Activated B cell treated with CpG ODN at 0.5 μM for 24 hours (primary cell): ENCODE data around the gene PSMG4. TPM values are rescaled to one million over a fixed set of nuclear protein-coding genes. Genes with fewer than 3 reads are reported as not detected.

Source experiments
- ATAC-seq: fragments of 200-7000 bp; cut with Tn5 transposase; one replicate; pipeline ENCODE4 v1.10.0; 2021; ENCODE audit warnings: low read depth, mild to moderate bottlenecking, moderate library complexity
- CTCF ChIA-PET: fragments of 350-600 bp; sonication (Branson Sonifier 250); formaldehyde crosslinking; loops from one replicate; lab custom pipeline; 2021; ENCODE audit warnings: antibody characterized with exemption; lab: Charles Lee
- POLR2A ChIA-PET: fragments of 350-600 bp; sonication (Branson Sonifier 250); formaldehyde crosslinking; loops from one replicate; lab custom pipeline; 2021; ENCODE audit warnings: antibody characterized with exemption; lab: Charles Lee
- DNase-seq: peaks from one replicate; pipeline ENCODE4 v3.0.0; 2022
- H3K27ac Mint-ChIP-seq: one replicate; pipeline ENCODE4 v1.8.0; 2020; ENCODE audit warnings: mixed read lengths
- H3K27me3 Mint-ChIP-seq: one replicate; pipeline ENCODE4 v1.8.0; 2021; ENCODE audit warnings: mixed read lengths
- H3K36me3 Mint-ChIP-seq: one replicate; pipeline ENCODE4 v1.8.0; 2021; ENCODE audit warnings: low read depth, mixed read lengths
- H3K4me1 Mint-ChIP-seq: one replicate; pipeline ENCODE4 v1.8.0; 2021; ENCODE audit warnings: mixed read lengths
- H3K4me3 Mint-ChIP-seq: one replicate; pipeline ENCODE4 v1.8.0; 2020; ENCODE audit warnings: mild to moderate bottlenecking, mixed read lengths
- H3K9me3 Mint-ChIP-seq: one replicate; pipeline ENCODE4 v1.8.0; 2020; ENCODE audit warnings: mixed read lengths
- intact Hi-C: fragments of 100-400 bp; cut with micrococcal nuclease; formaldehyde crosslinking; loops from one replicate; pipeline ENCODE4 v1.15.1; 2024
- total RNA-seq: library from RNA; stranded (reverse); gene quantifications from 2 replicates; pipeline ENCODE4 v1.2.3, GENCODE V29; 2022
- TF ChIP-seq, protein P1 (sequence below): fragments of 200-600 bp; IDR thresholded peaks from one replicate; pipeline ENCODE4 v1.8.0; 2022; ENCODE audit warnings: antibody characterized with exemption, mild to moderate bottlenecking

PSMG4 gene
- total RNA-seq, 1 donor from 2014 or later, result 29.9 TPM

GRCh38 chr6:3266170-3266569, 7.4 kb downstream of the PSMG4 start:
- ATAC-seq (no peak), DNase-seq (no peak)
- Mint-ChIP-seq H3K9me3 (no peaks in the 10 kb centered on the region), H3K27me3 (no peaks in the 10 kb centered on the region), H3K36me3 (peaks cover 70% of the 10 kb centered on the region), H3K27ac (no peak overlapping the region), H3K4me3 (no peak overlapping the region), H3K4me1 (peaks cover 24% of the 10 kb centered on the region)
- ChIA-PET CTCF (no interaction called here), POLR2A (interaction anchor here (0.7 kb wide), 1 partner anchor 147 kb away, joined by 3 read pairs; no protein-coding TSS in a partner anchor)
- intact Hi-C loops, result no loop called here
- TF ChIP-seq, protein P1, sequence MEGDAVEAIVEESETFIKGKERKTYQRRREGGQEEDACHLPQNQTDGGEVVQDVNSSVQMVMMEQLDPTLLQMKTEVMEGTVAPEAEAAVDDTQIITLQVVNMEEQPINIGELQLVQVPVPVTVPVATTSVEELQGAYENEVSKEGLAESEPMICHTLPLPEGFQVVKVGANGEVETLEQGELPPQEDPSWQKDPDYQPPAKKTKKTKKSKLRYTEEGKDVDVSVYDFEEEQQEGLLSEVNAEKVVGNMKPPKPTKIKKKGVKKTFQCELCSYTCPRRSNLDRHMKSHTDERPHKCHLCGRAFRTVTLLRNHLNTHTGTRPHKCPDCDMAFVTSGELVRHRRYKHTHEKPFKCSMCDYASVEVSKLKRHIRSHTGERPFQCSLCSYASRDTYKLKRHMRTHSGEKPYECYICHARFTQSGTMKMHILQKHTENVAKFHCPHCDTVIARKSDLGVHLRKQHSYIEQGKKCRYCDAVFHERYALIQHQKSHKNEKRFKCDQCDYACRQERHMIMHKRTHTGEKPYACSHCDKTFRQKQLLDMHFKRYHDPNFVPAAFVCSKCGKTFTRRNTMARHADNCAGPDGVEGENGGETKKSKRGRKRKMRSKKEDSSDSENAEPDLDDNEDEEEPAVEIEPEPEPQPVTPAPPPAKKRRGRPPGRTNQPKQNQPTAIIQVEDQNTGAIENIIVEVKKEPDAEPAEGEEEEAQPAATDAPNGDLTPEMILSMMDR, result no peak

GRCh38 chr6:3267162-3267561, 8.4 kb downstream of the PSMG4 start:
- H3K27me3 Mint-ChIP-seq, result no peaks in the 10 kb centered on the region
- POLR2A ChIA-PET, result no interaction called here
- ATAC-seq (no peak), DNase-seq (no peak)
- TF ChIP-seq, protein P1, result no peak
- peaks cover 14% of the 10 kb centered on the region for H3K4me1 Mint-ChIP-seq
- no peaks in the 10 kb centered on the region for H3K9me3 Mint-ChIP-seq
- H3K36me3 Mint-ChIP-seq, result peaks cover 76% of the 10 kb centered on the region
- intact Hi-C loops, result no loop called here
- H3K27ac Mint-ChIP-seq, result no peak overlapping the region
- CTCF ChIA-PET, result no interaction called here
- no peak overlapping the region for H3K4me3 Mint-ChIP-seq

DNA sequence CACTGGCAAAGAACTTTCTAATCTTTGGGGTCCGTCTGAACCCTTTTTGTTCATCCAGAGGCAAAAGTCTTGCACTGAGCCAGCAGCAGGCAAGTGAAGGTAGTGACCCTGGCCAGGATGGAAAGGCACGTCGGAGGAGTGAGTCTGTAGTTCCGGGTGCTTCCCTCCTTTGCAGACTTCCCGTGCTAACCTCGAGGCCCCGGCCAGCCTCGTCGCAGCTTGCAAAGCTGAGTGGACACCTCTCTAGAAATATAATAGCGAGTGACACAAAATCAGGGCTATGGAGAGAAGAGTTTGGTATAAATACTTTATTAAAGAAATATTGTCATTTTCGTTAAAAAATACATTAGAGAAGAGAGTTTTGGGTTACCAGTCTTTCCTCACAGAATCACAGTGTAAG, 9.9 kb downstream of the PSMG4 start:
- Mint-ChIP-seq H3K27ac (no peak overlapping the region), H3K4me1 (peaks cover 2% of the 10 kb centered on the region), H3K27me3 (no peaks in the 10 kb centered on the region), H3K9me3 (no peaks in the 10 kb centered on the region), H3K4me3 (no peak overlapping the region), H3K36me3 (peaks cover 76% of the 10 kb centered on the region)
- TF ChIP-seq, protein P1, result no peak
- ChIA-PET CTCF (no interaction called here), POLR2A (no interaction called here)
- ATAC-seq, result no peak
- intact Hi-C loops, result no loop called here
- no peak for DNase-seq

GRCh38 chr6:3269281-3269975, 10.7 kb downstream of the PSMG4 start:
- CTCF ChIA-PET, result no interaction called here
- peaks cover 71% of the 10 kb centered on the region for H3K36me3 Mint-ChIP-seq
- no peak for ATAC-seq

GRCh38 chr6:3270258-3270657, 11.5 kb downstream of the PSMG4 start:
- Mint-ChIP-seq H3K9me3 (no peaks in the 10 kb centered on the region), H3K27ac (no peak overlapping the region), H3K4me1 (peaks cover 2% of the 10 kb centered on the region), H3K36me3 (peaks cover 62% of the 10 kb centered on the region), H3K4me3 (no peak overlapping the region), H3K27me3 (no peaks in the 10 kb centered on the region)
- DNase-seq (no peak), ATAC-seq (no peak)
- intact Hi-C loops, result no loop called here
- POLR2A ChIA-PET, result no interaction called here
- CTCF ChIA-PET, result interaction anchor here (0.7 kb wide), 1 partner anchor 463 kb away, joined by 3 read pairs; no protein-coding TSS in a partner anchor
- TF ChIP-seq, protein P1, result no peak

More at GRCh38 chr6:3269281-3269975, 10.7 kb downstream of the PSMG4 start:
- DNase-seq, result no peak
- H3K4me3 Mint-ChIP-seq, result no peak overlapping the region
- no peak overlapping the region for H3K27ac Mint-ChIP-seq
- POLR2A ChIA-PET, result no interaction called here
- no peaks in the 10 kb centered on the region for H3K27me3 Mint-ChIP-seq
- peaks cover 2% of the 10 kb centered on the region for H3K4me1 Mint-ChIP-seq
- TF ChIP-seq, protein P1, result no peak
- no peaks in the 10 kb centered on the region for H3K9me3 Mint-ChIP-seq
- intact Hi-C loops, result no loop called here
